Measurements from ENCODE around the gene DUSP15. TPM values are rescaled to one million over a fixed set of nuclear protein-coding genes. Genes with fewer than 3 reads are reported as not detected.

Gene DUSP15
- total and polyA plus RNA-seq, 4 donors, result 1.6 to 4.7 (median 2.9) TPM

GRCh38 chr20:31916708-31917107, 46.4 kb upstream of the DUSP15 start:
- 89 to 93% methylated on average over 4 of the region's 4 CpGs for WGBS, 2 donors
- H3K9me3 ChIP-seq (ENCODE audit: control insufficient read depth in 4 of 4, insufficient read depth in 3 of 4, low read length in 3 of 4), result peaks cover 0 to 2% (median 0%) of the 10 kb centered on the region in 4 donors
- no peak overlapping the region for H3K27ac ChIP-seq (ENCODE audit: low read depth in 1 of 2, low read length in 1 of 2)
- ATAC-seq (ENCODE audit: insufficient read depth, low FRiP score) (no peak), DNase-seq (no peak)
- H3K4me1 ChIP-seq (ENCODE audit: control insufficient read depth in 5 of 5, insufficient read depth in 5 of 5, low read length in 5 of 5), result peaks cover 0 to 10% (median 0%) of the 10 kb centered on the region in 5 donors
- H3K27me3 ChIP-seq (ENCODE audit: control insufficient read depth in 3 of 3, insufficient read depth in 3 of 3, low read length in 2 of 3), result no peaks in the 10 kb centered on the region
- H3K36me3 ChIP-seq (ENCODE audit: control insufficient read depth in 4 of 4, insufficient read depth in 4 of 4, low read length in 4 of 4), result no peaks in the 10 kb centered on the region
- H3K4me3 ChIP-seq, result no peak overlapping the region
- H3K9ac ChIP-seq (ENCODE audit: insufficient read depth in 1 of 2, low read length in 2 of 2), result no peak overlapping the region
- TF ChIP-seq CTCF (IDR thresholded peaks at IDR 0.05; ENCODE audit: control extremely low read depth, extremely low read depth), result no peak

- Histone ChIP-seq H3K27me3 (ENCODE audit: control insufficient read depth in 3 of 3, insufficient read depth in 3 of 3, low read length in 2 of 3) (no peaks in the 10 kb centered on the region), H3K9me3 (ENCODE audit: control insufficient read depth in 4 of 4, insufficient read depth in 3 of 4, low read length in 3 of 4) (peaks cover 0 to 2% (median 0%) of the 10 kb centered on the region in 4 donors), H3K27ac (ENCODE audit: low read depth in 1 of 2, low read length in 1 of 2) (no peak overlapping the region), H3K4me3 (no peak overlapping the region), H3K36me3 (ENCODE audit: control insufficient read depth in 4 of 4, insufficient read depth in 4 of 4, low read length in 4 of 4) (no peaks in the 10 kb centered on the region), H3K9ac (ENCODE audit: insufficient read depth in 1 of 2, low read length in 2 of 2) (no peak overlapping the region), H3K4me1 (ENCODE audit: control insufficient read depth in 5 of 5, insufficient read depth in 5 of 5, low read length in 5 of 5) (peaks cover 0 to 10% (median 0%) of the 10 kb centered on the region in 5 donors)
- DNase-seq (no peak), ATAC-seq (ENCODE audit: insufficient read depth, low FRiP score) (no peak)
- 79 to 86% methylated on average over 7 of the region's 7 CpGs for WGBS, 2 donors
- no peak for TF ChIP-seq CTCF (IDR thresholded peaks at IDR 0.05; ENCODE audit: control extremely low read depth, extremely low read depth)
Measured at GRCh38 chr20:31915491-31916280, 45.4 kb upstream of the DUSP15 start.

GRCh38 chr20:31914170-31914569, 43.8 kb upstream of the DUSP15 start:
- H3K4me3 ChIP-seq, result no peak overlapping the region
- peaks cover 0 to 10% (median 0%) of the 10 kb centered on the region in 5 donors for H3K4me1 ChIP-seq (ENCODE audit: control insufficient read depth in 5 of 5, insufficient read depth in 5 of 5, low read length in 5 of 5)
- no peaks in the 10 kb centered on the region for H3K27me3 ChIP-seq (ENCODE audit: control insufficient read depth in 3 of 3, insufficient read depth in 3 of 3, low read length in 2 of 3)
- no peak overlapping the region for H3K27ac ChIP-seq (ENCODE audit: low read depth in 1 of 2, low read length in 1 of 2)
- no peak overlapping the region for H3K9ac ChIP-seq (ENCODE audit: insufficient read depth in 1 of 2, low read length in 2 of 2)
- H3K9me3 ChIP-seq (ENCODE audit: control insufficient read depth in 4 of 4, insufficient read depth in 3 of 4, low read length in 3 of 4), result no peaks in the 10 kb centered on the region
- no peaks in the 10 kb centered on the region for H3K36me3 ChIP-seq (ENCODE audit: control insufficient read depth in 4 of 4, insufficient read depth in 4 of 4, low read length in 4 of 4)
- WGBS, 2 donors, result 80 to 93% methylated on average over 5 of the region's 5 CpGs
- ATAC-seq (ENCODE audit: insufficient read depth, low FRiP score), result no peak
- no peak for TF ChIP-seq CTCF (IDR thresholded peaks at IDR 0.05; ENCODE audit: control extremely low read depth, extremely low read depth)
- no peak for DNase-seq
